HCT116 (cell line): ENCODE measurements around the gene LYSET. TPM values are rescaled to one million over a fixed set of nuclear protein-coding genes. Genes with fewer than 3 reads are reported as not detected.

Experiments
- ATAC-seq: fragments of 200-7000 bp; cut with Tn5 transposase; 2 replicates; pipeline ENCODE4 v1.9.1; 2020; ENCODE audit warnings: mild to moderate bottlenecking, moderate library complexity
- BruUV-seq: library from RNA; stranded (reverse); fragments of 400-500 nt; replicated peaks from 2 replicates; lab custom pipeline; 2021; lab: Mats Ljungman, UMichigan
- CTCF ChIA-PET: fragments of 300-600 bp; sonication (Branson Sonifier 250); formaldehyde crosslinking; loops from one replicate; lab custom pipeline; 2021; ENCODE audit warnings: antibody characterized with exemption; lab: Charles Lee
- POLR2A ChIA-PET: fragments of 300-600, 350-600 bp; sonication (Branson Sonifier 250); formaldehyde crosslinking; loops from one replicate; lab custom pipeline; 2021; ENCODE audit warnings: antibody characterized with exemption; lab: Charles Lee
- RAD21 ChIA-PET, 2 experiments: fragments of 300-600 bp; sonication (Branson Sonifier 250); formaldehyde crosslinking; loops; one replicate each; lab custom pipeline; 2023; ENCODE audit warnings: low total read pairs in 2 of 2; ENCODE audit not compliant: uncharacterized antibody in 2 of 2, unreplicated experiment in 2 of 2, low non-redundant PET in 1 of 2; lab: Charles Lee
- DNase-seq: peaks from one replicate; pipeline ENCODE4 v3.0.0-alpha.2; 2010; ENCODE audit warnings: low read depth, low spot score
- H2AFZ ChIP-seq: fragments of 200-600 bp; shearing (Covaris generic), sonication (generic); 2 replicates; pipeline ENCODE4 v1.6.1; 2017; ENCODE audit warnings: low read depth, mixed run types, mixed read lengths, antibody characterized with exemption, low read length; ENCODE audit not compliant: poor library complexity, severe bottlenecking
- H3K27ac ChIP-seq: 2 replicates; pipeline ENCODE4 v1.5.1; 2012; ENCODE audit warnings: low read depth, low read length
- H3K27me3 ChIP-seq: fragments of 200-600 bp; sonication (generic); 2 replicates; pipeline ENCODE4 v1.6.1; 2016; ENCODE audit warnings: mixed run types, low read length, mixed read lengths; ENCODE audit not compliant: insufficient read depth
- H3K36me3 ChIP-seq, 2 experiments: fragments of 200-500 bp in 1 of 2; fragments of 200-600 bp in 1 of 2; sonication (Bioruptor generic) in 1 of 2; sonication (generic) in 1 of 2; 2 replicates each; pipeline versions ENCODE4 v1.5.1 to v1.6.1; 2014 to 2016; ENCODE audit warnings: low read length in 2 of 2, inconsistent platforms in 1 of 2, mixed read lengths in 1 of 2, mixed run types in 1 of 2; ENCODE audit not compliant: insufficient read depth in 2 of 2, control insufficient read depth in 1 of 2
- H3K4me1 ChIP-seq, 2 experiments: fragments of 200-600 bp in 1 of 2; sonication (generic) in 1 of 2; 2 replicates each; pipeline versions ENCODE4 v1.5.1 to v1.6.1; 2012 to 2017; ENCODE audit warnings: low read length in 2 of 2, inconsistent platforms in 1 of 2, mild to moderate bottlenecking in 1 of 2, mixed read lengths in 1 of 2, mixed run types in 1 of 2, moderate library complexity in 1 of 2; ENCODE audit not compliant: insufficient read depth in 2 of 2, control insufficient read depth in 1 of 2
- H3K4me2 ChIP-seq: fragments of 200-600 bp; sonication (generic); 2 replicates; pipeline ENCODE4 v1.6.1; 2017; ENCODE audit warnings: mixed run types, low read length, mixed read lengths
- H3K4me3 ChIP-seq, 2 experiments: fragments of 200-600 bp in 1 of 2; sonication (generic) in 1 of 2; replicated peaks in 1 of 2; 2 replicates each; pipeline ENCODE4 v1.5.1; 2011 to 2016; ENCODE audit warnings: low read length in 2 of 2, control low read depth in 1 of 2, low read depth in 1 of 2, mild to moderate bottlenecking in 1 of 2, mixed read lengths in 1 of 2, mixed run types in 1 of 2
- H3K79me2 ChIP-seq: fragments of 200-600 bp; sonication (generic); 2 replicates; pipeline ENCODE4 v1.6.1; 2017; ENCODE audit warnings: mild to moderate bottlenecking, mixed run types, low read length, moderate library complexity, mixed read lengths; ENCODE audit not compliant: insufficient read depth
- H3K9ac ChIP-seq: fragments of 200-600 bp; sonication (generic); 2 replicates; pipeline ENCODE4 v1.6.1; 2016; ENCODE audit warnings: low read length, mixed read lengths
- H3K9me2 ChIP-seq: fragments of 200-600 bp; sonication (generic), shearing (Covaris generic); 2 replicates; pipeline ENCODE4 v1.6.1; 2017; ENCODE audit warnings: mixed run types, mild to moderate bottlenecking, moderate library complexity; ENCODE audit not compliant: insufficient read depth
- H3K9me3 ChIP-seq, 2 experiments: fragments of 200-500 bp in 1 of 2; fragments of 200-600 bp in 1 of 2; sonication (Bioruptor generic) in 1 of 2; sonication (generic) in 1 of 2; 2 replicates each; pipeline ENCODE4 v1.6.1; 2014 to 2017; ENCODE audit warnings: low read length in 2 of 2, mixed read lengths in 2 of 2, inconsistent platforms in 1 of 2, low read depth in 1 of 2, mild to moderate bottlenecking in 1 of 2, mixed run types in 1 of 2, moderate library complexity in 1 of 2; ENCODE audit not compliant: control insufficient read depth in 1 of 2, insufficient read depth in 1 of 2
- H4K20me1 ChIP-seq: fragments of 200-600 bp; sonication (generic), shearing (Covaris generic); 2 replicates; pipeline ENCODE4 v1.6.1; 2017; ENCODE audit warnings: mixed run types, mild to moderate bottlenecking, moderate library complexity; ENCODE audit not compliant: insufficient read depth
- CEBPB ChIP-seq: IDR thresholded peaks from 2 replicates; pipeline ENCODE4 v1.6.1; 2012; ENCODE audit warnings: low read depth
- EGR1 ChIP-seq: IDR thresholded peaks from 2 replicates; pipeline ENCODE4 v1.6.1; 2012; ENCODE audit warnings: low read depth
- ELF1 ChIP-seq: IDR thresholded peaks from 2 replicates; pipeline ENCODE4 v1.6.1; 2012; ENCODE audit warnings: low read depth, borderline replicate concordance
- EZH2 ChIP-seq: fragments of 200-600 bp; sonication (generic); IDR thresholded peaks from 2 replicates; pipeline ENCODE4 v1.6.1; 2017; ENCODE audit warnings: antibody characterized with exemption, mixed run types
- RAD21 ChIP-seq: IDR thresholded peaks from 2 replicates; pipeline ENCODE4 v1.6.1; 2012; ENCODE audit warnings: low read depth, mild to moderate bottlenecking
- SP1 ChIP-seq: IDR thresholded peaks from 2 replicates; pipeline ENCODE4 v1.6.1; 2012; ENCODE audit warnings: low read depth
- SRF ChIP-seq: IDR thresholded peaks from 2 replicates; pipeline ENCODE4 v1.6.1; 2012; ENCODE audit warnings: low read depth
- ZFX ChIP-seq: fragments of 450-650 bp; IDR thresholded peaks from 2 replicates; pipeline ENCODE4 v1.6.1; 2017
- ZNF274 ChIP-seq: fragments of 200-500 bp; sonication (Bioruptor generic); IDR thresholded peaks from 2 replicates; pipeline ENCODE4 v1.6.1; 2014; ENCODE audit warnings: mild to moderate bottlenecking, low read depth, low read length, inconsistent platforms
- intact Hi-C: fragments of 100-400 bp; cut with micrococcal nuclease; formaldehyde crosslinking; loops from 2 replicates; pipeline ENCODE4 v1.10.0; 2022
- total RNA-seq: library from RNA; stranded (reverse); gene quantifications from one replicate; pipeline ENCODE4 v1.2.1, GENCODE V29; 2021; ENCODE audit not compliant: unreplicated experiment
- TF ChIP-seq, protein P1 (sequence below): IDR thresholded peaks from 2 replicates; pipeline ENCODE4 v1.6.1; 2012
- TF ChIP-seq, protein P2 (sequence below): IDR thresholded peaks from 2 replicates; pipeline ENCODE4 v1.6.1; 2012
- TF ChIP-seq, protein P3 (sequence below), 3 experiments: fragments of 200-600 bp in 1 of 3; sonication (generic) in 1 of 3; IDR thresholded peaks in 2 of 3; conservative IDR thresholded peaks in 1 of 3; 2 replicates each; pipeline ENCODE4 v1.5.1; 2012 to 2017; ENCODE audit warnings: low read depth in 2 of 3, low read length in 2 of 3, antibody characterized with exemption in 1 of 3, borderline replicate concordance in 1 of 3, control low read depth in 1 of 3, mild to moderate bottlenecking in 1 of 3, mixed read lengths in 1 of 3, mixed run types in 1 of 3, moderate library complexity in 1 of 3; ENCODE audit not compliant: insufficient read depth in 1 of 3
- TF ChIP-seq, protein P4 (sequence below): IDR thresholded peaks from 2 replicates; pipeline ENCODE4 v1.6.1; 2012; ENCODE audit warnings: low read depth

LYSET gene
- total RNA-seq, 1 experiment from 2014 or later: 19.5 TPM

DNA sequence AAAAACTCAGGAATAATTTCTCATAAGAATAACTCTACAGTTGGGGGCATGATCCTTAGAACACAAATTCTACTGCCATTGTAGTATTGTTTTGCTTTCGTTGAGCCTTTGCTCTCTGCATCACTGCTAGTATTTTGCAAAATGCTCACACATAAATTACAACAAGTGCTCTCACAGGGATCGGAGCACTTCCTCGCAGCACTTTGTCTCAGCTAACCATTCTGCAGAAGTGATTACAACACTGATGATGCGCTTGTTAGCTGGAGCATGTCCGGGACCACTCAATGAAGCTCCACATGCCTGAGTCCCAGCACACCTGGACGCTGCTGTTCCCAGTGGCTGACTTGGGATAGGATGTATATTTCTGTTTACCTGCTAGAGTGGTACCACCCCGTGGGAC lies 32.0 kb upstream of the LYSET start:
- Histone ChIP-seq H3K79me2 (no peaks in the 10 kb centered on the region), H3K9me3 (no peaks in the 10 kb centered on the region), H3K9me2 (no peaks in the 10 kb centered on the region), H3K4me1 (no peaks in the 10 kb centered on the region), H3K4me3 (no peak overlapping the region), H3K9ac (no peak overlapping the region), H3K27me3 (no peaks in the 10 kb centered on the region), H3K36me3 (no peaks in the 10 kb centered on the region), H4K20me1 (no peaks in the 10 kb centered on the region), H2AFZ (no peak overlapping the region), H3K27ac (no peak overlapping the region), H3K4me2 (no peak overlapping the region)
- no peak for ATAC-seq
- no peak for DNase-seq
- RAD21 ChIA-PET: no interaction called here
- intact Hi-C loops: no loop called here
- POLR2A ChIA-PET: no interaction called here
- CTCF ChIA-PET: no interaction called here
- no TSS peak for BruUV-seq
- TF ChIP-seq, protein P1, sequence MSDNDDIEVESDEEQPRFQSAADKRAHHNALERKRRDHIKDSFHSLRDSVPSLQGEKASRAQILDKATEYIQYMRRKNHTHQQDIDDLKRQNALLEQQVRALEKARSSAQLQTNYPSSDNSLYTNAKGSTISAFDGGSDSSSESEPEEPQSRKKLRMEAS: no peak
- TF ChIP-seq EGR1: no peak
- TF ChIP-seq, protein P2, sequence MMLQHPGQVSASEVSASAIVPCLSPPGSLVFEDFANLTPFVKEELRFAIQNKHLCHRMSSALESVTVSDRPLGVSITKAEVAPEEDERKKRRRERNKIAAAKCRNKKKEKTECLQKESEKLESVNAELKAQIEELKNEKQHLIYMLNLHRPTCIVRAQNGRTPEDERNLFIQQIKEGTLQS: no peak
- TF ChIP-seq SRF: no peak
- TF ChIP-seq, protein P3, sequence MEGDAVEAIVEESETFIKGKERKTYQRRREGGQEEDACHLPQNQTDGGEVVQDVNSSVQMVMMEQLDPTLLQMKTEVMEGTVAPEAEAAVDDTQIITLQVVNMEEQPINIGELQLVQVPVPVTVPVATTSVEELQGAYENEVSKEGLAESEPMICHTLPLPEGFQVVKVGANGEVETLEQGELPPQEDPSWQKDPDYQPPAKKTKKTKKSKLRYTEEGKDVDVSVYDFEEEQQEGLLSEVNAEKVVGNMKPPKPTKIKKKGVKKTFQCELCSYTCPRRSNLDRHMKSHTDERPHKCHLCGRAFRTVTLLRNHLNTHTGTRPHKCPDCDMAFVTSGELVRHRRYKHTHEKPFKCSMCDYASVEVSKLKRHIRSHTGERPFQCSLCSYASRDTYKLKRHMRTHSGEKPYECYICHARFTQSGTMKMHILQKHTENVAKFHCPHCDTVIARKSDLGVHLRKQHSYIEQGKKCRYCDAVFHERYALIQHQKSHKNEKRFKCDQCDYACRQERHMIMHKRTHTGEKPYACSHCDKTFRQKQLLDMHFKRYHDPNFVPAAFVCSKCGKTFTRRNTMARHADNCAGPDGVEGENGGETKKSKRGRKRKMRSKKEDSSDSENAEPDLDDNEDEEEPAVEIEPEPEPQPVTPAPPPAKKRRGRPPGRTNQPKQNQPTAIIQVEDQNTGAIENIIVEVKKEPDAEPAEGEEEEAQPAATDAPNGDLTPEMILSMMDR (IDR thresholded peaks at IDR 0.05 in 2 of 3, conservative IDR thresholded peaks at IDR 0.05 in 1 of 3; ENCODE audit: borderline replicate concordance in 1 of 3, insufficient read depth in 1 of 3, low read depth in 2 of 3, low read length in 2 of 3): no peak
- no peak for TF ChIP-seq RAD21
- TF ChIP-seq CEBPB: no peak
- no peak for TF ChIP-seq EZH2

DNA sequence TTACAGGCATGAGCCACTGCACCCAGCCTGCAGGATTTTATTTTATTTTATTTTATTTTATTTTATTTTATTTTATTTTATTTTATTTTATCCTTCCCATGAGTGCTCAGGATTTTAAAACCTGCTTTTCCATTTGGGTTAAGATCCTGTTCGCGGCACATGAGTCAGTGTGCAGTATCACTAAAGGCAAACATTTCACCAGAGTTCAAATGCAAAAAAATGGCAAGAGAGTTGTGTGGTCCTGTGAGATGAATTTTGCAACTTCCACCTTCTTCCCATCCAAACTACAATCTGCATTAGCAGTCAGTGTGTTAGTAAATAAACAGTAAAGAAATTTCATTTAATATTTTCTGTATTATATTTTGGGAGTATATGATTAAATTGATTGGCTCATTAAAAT lies 29.4 kb upstream of the LYSET start:
- BruUV-seq: no TSS peak
- ChIA-PET POLR2A (no interaction called here), RAD21 (no interaction called here), CTCF (interaction anchor here (1.0 kb wide), 1 partner anchor 23 kb away, joined by 3 read pairs; no protein-coding TSS in a partner anchor)
- Histone ChIP-seq H3K27me3 (no peaks in the 10 kb centered on the region), H2AFZ (no peak overlapping the region), H3K4me2 (no peak overlapping the region), H3K4me3 (no peak overlapping the region), H3K79me2 (no peaks in the 10 kb centered on the region), H3K27ac (no peak overlapping the region), H3K4me1 (peaks cover 0 to 7% of the 10 kb centered on the region in 2 experiments; a peak in 2 of 4 replicates), H3K9me2 (no peaks in the 10 kb centered on the region), H4K20me1 (no peaks in the 10 kb centered on the region), H3K36me3 (no peaks in the 10 kb centered on the region), H3K9me3 (no peaks in the 10 kb centered on the region), H3K9ac (no peak overlapping the region)
- DNase-seq (no peak), ATAC-seq (no peak)
- intact Hi-C loops: no loop called here
- TF ChIP-seq EGR1 (no peak), ZNF274 (no peak), RAD21 (no peak), ZFX (no peak), ELF1 (no peak), SP1 (no peak)
- TF ChIP-seq, protein P4, sequence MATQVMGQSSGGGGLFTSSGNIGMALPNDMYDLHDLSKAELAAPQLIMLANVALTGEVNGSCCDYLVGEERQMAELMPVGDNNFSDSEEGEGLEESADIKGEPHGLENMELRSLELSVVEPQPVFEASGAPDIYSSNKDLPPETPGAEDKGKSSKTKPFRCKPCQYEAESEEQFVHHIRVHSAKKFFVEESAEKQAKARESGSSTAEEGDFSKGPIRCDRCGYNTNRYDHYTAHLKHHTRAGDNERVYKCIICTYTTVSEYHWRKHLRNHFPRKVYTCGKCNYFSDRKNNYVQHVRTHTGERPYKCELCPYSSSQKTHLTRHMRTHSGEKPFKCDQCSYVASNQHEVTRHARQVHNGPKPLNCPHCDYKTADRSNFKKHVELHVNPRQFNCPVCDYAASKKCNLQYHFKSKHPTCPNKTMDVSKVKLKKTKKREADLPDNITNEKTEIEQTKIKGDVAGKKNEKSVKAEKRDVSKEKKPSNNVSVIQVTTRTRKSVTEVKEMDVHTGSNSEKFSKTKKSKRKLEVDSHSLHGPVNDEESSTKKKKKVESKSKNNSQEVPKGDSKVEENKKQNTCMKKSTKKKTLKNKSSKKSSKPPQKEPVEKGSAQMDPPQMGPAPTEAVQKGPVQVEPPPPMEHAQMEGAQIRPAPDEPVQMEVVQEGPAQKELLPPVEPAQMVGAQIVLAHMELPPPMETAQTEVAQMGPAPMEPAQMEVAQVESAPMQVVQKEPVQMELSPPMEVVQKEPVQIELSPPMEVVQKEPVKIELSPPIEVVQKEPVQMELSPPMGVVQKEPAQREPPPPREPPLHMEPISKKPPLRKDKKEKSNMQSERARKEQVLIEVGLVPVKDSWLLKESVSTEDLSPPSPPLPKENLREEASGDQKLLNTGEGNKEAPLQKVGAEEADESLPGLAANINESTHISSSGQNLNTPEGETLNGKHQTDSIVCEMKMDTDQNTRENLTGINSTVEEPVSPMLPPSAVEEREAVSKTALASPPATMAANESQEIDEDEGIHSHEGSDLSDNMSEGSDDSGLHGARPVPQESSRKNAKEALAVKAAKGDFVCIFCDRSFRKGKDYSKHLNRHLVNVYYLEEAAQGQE: no peak
- TF ChIP-seq, protein P2: no peak
